Head of caudate nucleus (tissue), 42 donors: Measurements from ENCODE around the gene SGSM2.
"Not testable (repeated sequence)": the region's sequence is repeated elsewhere in the genome, so short reads cannot be mapped to it uniquely, and the experiment has no call there.

Experiments used
- DNase-seq, 42 donors: peaks; one replicate each; pipeline versions ENCODE4 v3.0.0 to v3.0.0-alpha.2; 2020 to 2021; ENCODE audit warnings: mixed read lengths in 7 of 42
- intact Hi-C: fragments of 100-400 bp; cut with DNase I; formaldehyde crosslinking; loops from one replicate; pipeline ENCODE4 v1.15.0; 2022

Gene SGSM2, protein sequence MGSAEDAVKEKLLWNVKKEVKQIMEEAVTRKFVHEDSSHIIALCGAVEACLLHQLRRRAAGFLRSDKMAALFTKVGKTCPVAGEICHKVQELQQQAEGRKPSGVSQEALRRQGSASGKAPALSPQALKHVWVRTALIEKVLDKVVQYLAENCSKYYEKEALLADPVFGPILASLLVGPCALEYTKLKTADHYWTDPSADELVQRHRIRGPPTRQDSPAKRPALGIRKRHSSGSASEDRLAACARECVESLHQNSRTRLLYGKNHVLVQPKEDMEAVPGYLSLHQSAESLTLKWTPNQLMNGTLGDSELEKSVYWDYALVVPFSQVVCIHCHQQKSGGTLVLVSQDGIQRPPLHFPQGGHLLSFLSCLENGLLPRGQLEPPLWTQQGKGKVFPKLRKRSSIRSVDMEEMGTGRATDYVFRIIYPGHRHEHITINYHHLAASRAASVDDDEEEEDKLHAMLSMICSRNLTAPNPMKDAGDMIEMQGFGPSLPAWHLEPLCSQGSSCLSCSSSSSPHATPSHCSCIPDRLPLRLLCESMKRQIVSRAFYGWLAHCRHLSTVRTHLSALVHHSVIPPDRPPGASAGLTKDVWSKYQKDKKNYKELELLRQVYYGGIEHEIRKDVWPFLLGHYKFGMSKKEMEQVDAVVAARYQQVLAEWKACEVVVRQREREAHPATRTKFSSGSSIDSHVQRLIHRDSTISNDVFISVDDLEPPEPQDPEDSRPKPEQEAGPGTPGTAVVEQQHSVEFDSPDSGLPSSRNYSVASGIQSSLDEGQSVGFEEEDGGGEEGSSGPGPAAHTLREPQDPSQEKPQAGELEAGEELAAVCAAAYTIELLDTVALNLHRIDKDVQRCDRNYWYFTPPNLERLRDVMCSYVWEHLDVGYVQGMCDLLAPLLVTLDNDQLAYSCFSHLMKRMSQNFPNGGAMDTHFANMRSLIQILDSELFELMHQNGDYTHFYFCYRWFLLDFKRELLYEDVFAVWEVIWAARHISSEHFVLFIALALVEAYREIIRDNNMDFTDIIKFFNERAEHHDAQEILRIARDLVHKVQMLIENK

DNA sequence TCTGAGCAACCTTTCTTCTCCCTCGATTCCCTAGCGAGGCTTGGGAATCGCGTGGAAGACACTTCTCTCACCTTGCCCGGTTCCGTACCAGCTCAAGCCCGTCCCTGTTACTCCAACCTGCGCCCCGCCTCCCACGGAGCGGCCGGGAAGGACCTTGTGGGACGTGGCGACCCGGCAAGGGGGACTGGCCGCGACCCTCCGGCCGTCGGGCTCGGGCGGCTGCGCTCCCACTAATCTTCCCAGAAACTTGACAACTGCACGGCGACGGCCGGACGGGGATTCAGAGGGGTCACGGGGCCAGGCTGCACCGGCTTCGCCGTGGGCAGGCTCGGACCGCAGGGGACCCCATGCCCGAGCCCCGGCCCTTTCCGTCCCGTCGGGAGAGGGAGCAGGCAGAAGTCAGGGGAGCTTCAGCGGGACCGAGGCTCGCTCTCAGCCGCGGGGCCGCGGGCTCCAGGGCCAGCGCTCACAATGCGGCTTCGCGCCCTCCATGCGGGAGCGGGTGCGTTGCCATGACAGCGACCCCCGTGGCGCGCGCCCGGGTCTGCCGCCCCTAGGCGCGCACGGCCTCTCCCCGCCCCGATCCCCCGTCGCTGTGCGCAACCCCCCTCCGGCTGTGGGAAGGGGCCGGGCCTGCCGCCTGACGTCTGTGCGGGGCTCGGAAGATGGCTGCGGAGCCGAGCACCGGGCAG is at the start of gene SGSM2:
Gene SGSM2 (plus strand): TSS at position 650 of the 692 bp plus-strand sequence. CDS start 188 bp downstream, outside the sequence.
- intact Hi-C loops, result no loop called here
- peak in 40 of 42 donors; percentile 10 to 87 (median 74) for DNase-seq

DNA sequence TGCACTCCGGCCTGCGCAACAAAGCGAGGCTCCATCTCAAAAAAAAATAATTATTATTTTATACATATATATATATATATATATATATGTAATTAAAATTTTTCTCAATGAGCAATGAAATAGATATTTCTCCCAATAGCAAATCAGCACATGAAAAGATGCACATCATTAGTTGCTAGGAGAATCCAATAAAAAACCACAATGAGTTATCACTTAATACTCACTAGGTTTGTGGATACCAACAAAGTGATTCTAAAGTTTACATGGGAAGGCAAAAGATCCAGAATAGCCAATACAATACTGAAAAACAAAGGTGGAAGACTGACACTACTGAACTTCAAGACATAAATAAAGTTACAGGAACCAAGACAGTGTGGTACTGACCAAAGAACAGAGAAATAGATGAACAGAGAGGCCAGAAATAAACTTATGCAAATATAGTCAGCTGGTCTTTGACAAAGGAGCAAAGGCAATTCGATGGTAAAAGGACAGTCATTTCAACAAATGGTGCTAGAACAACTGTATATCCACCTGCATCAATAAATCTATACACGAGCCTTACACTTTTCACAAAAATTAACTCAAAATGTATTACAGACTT is 47.3 kb upstream of the SGSM2 start:
- intact Hi-C loops, result no loop called here
- DNase-seq, result no peak

GRCh38 chr17:2292100-2292499 is 45.2 kb upstream of the SGSM2 start:
- no peak for DNase-seq
- intact Hi-C loops, result no loop called here

- DNase-seq, result no peak
- intact Hi-C loops, result no loop called here
Observed at GRCh38 chr17:2295575-2295974, 41.7 kb upstream of the SGSM2 start.

GRCh38 chr17:2297023-2297422 is 40.3 kb upstream of the SGSM2 start:
- no peak for DNase-seq
- intact Hi-C loops, result no loop called here

- no peak for DNase-seq
- intact Hi-C loops, result no loop called here
Observed at GRCh38 chr17:2299136-2299535, 38.2 kb upstream of the SGSM2 start.

GRCh38 chr17:2299756-2300155 is 37.5 kb upstream of the SGSM2 start:
- intact Hi-C loops, result no loop called here
- DNase-seq, result no peak

DNA sequence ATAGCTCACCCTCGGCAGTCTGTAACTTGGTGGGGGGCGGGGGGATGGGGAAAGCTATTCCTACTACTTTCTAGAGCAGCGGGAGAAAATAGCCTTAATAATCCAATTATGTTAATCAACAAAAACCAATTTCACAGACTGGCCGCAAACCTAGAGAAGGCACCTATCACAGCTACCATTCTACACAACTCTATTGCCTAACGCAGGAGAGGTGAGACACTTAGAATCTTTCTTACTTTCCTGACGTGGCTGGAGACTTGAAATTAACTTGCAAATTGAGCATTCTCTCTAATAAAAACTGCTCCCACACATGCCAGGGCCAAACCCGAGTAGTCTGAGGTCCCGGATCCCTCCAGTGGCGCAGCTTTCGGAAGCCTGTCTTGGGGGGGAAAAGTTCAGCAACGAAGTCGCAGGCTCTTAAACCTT is 34.5 kb upstream of the SGSM2 start:
- intact Hi-C loops, result no loop called here
- DNase-seq, result peak in 1 of 42 donors; percentile 5

DNA sequence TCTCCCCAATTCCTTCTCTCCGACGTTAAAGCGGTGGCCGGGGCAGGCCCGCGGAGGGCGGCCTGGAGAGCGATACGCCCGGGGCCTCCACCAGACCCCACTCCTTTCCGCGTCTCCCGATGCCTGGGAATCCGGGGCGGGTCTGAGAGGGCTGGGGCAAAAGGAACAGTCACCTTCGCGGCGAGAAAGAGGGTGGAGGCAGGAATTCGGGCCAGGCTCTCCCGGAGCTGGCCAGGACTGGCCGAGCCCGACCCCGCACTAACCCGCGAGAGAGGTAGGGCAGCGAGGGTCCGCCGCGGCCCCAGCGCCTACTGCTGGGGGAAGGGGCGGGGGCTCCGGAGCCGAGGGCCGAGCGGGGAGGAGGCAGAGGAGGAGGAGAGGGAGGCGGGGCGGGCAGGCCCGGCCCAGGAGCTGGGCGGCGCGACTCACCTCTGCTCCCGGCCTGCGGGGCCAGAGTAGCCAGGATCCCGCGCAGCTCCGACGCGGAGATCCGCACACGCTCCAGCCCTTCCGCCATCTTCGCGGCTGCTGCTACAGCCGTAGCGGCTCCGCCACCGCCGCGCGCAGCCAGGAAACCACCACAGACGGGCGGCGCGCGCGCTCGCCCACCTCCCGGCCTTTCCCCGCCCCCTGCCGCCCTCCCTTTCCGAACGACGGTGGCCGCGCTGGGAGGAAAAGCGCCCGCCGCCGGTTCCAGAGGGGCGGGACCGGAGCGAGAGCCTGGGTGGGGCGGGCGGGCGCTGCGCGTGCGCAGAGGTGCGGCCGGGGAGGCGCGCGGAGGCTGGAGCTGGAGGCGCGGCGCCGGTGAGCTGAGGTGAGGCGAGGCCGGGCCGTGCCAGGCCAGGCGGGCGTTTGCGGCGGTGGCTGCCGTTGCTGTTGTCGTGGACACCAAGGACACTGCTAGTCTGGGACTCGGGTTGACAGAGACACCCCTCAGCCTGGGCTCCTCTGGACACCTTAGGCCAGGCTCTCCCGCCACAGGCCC is 33.8 kb upstream of the SGSM2 start, which contains the start of the genes SMG6 and SRR:
Gene SMG6 (minus strand): TSS at position 582 of the 985 bp plus-strand sequence. CDS start 65 bp downstream, at position 517.
Gene SRR (plus strand): TSS at position 747 of the 985 bp plus-strand sequence. CDS start 11,611 bp downstream, outside the sequence.
- intact Hi-C loops, result no loop called here
- DNase-seq, result peak; percentile 70 to 96 (median 92)

GRCh38 chr17:2304931-2305330 is 32.4 kb upstream of the SGSM2 start:
- intact Hi-C loops, result no loop called here
- no peak for DNase-seq

GRCh38 chr17:2309338-2310154 is 27.8 kb upstream of the SGSM2 start:
- no peak for DNase-seq
- intact Hi-C loops, result no loop called here

DNA sequence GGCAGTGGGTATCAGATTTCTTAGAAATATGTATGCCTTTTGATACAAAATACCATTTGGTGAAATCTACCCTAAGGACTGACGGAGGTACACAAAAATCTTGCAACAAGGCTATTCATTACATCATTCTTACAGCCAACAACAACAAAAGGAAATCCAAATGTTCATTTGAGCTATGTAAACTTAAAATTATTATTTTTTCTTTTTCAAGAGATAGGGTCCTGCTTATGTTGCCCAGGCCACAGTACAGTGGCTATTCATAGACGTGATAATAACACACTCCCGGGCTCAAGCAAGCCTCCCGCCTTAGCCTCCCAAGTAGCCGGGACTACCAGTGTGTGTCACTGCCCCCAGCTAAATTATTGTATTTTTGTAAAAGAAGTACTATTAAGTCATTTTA is 24.6 kb upstream of the SGSM2 start:
- intact Hi-C loops, result no loop called here

GRCh38 chr17:2316916-2317205 is 20.4 kb upstream of the SGSM2 start:
- DNase-seq, result peak; percentile 23 to 87 (median 64)
- intact Hi-C loops, result not testable (repeated sequence)

More for the DNA sequence above, 24.6 kb upstream of the SGSM2 start:
- DNase-seq, result no peak

DNA sequence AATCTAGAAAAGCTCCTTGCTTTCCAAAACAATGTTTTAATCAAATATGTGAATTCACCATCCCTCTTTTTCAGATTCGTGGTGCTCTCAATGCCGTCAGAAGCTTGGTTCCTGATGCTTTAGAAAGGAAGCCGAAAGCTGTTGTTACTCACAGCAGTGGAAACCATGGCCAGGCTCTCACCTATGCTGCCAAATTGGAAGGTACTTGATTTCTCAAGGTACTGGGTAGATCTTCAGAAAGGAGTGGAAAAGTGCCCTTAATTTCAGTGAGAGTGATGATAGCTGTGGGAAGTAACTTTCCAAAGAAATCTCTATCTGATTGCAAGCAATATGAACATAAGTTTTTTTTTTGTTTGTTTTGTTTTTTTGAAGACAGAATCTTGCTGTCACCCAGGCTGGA is 19.5 kb upstream of the SGSM2 start:
- intact Hi-C loops, result no loop called here
- no peak for DNase-seq

- no peak for DNase-seq
- intact Hi-C loops, result no loop called here
Observed at GRCh38 chr17:2319051-2319450, 18.2 kb upstream of the SGSM2 start.

DNA sequence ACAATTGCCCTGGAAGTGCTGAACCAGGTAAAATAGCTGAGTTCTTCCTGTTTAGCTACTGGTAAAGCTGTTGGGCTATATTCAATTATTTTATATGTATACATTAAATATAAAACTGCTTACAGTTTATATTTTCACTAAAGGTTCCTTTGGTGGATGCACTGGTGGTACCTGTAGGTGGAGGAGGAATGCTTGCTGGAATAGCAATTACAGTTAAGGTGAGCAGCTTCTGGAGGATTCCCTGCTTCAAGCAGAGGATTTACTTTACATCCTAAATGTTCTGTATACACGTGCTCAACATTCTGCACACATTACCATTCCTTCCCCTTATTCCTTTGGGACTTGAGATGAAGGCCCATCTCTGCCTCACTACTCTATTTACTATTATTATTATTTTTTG is 15.9 kb upstream of the SGSM2 start:
- intact Hi-C loops, result no loop called here
- DNase-seq, result no peak
